DMS 273 (cell line): ENCODE results near the gene CHMP1A.
A peak's percentile ranks its signal among the peaks of the same experiment; 100 is the strongest.
"Not testable (repeated sequence)": the region's sequence is repeated elsewhere in the genome, so short reads cannot be mapped to it uniquely, and the experiment has no call there.

Experiments used
- DNase-seq: peaks from one replicate; lab custom pipeline; 2025; ENCODE audit not compliant: unreplicated experiment; lab: John Stamatoyannopoulos, UW

The CHMP1A gene

DNA sequence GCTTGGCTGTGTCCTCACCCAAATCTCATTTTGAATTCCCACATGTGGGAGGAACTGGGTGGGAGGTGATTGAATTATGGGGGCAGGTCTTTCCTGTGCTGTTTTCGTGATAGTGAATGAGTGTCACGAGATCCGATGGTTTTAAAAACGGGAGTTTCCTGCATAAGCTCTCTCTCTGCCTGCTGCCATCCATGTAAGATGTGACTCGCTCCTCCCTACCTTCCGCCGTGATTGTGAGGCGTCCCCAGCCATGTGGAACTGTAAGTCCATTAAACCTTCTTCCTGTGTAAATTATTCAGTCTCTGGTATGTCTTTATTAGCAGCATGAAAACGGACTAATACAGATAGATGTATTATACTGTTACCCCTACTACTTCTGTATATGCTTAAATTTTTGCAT, 3.7 kb upstream of the CHMP1A start:
- DNase-seq, result no peak

DNA sequence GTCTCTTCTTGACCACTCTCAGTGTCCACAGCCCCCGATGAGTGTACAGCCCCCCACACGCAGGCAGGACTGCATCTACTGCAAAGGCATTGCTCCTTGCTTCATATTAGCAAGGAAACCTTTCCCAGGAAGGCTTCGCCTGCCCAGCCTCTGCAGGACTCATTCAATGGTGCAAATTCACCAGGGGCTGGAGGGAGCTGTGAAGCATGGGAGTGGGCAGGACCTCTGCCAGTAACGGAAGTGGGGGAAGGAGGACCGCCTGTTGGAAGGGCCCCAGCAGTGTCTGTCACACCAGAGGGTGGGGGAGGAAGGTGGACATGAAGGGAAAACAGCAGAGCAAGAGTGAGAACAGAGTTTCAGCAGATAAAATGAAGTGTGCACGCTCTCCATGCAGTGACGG, 2.6 kb upstream of the CHMP1A start:
- DNase-seq, result no peak

DNA sequence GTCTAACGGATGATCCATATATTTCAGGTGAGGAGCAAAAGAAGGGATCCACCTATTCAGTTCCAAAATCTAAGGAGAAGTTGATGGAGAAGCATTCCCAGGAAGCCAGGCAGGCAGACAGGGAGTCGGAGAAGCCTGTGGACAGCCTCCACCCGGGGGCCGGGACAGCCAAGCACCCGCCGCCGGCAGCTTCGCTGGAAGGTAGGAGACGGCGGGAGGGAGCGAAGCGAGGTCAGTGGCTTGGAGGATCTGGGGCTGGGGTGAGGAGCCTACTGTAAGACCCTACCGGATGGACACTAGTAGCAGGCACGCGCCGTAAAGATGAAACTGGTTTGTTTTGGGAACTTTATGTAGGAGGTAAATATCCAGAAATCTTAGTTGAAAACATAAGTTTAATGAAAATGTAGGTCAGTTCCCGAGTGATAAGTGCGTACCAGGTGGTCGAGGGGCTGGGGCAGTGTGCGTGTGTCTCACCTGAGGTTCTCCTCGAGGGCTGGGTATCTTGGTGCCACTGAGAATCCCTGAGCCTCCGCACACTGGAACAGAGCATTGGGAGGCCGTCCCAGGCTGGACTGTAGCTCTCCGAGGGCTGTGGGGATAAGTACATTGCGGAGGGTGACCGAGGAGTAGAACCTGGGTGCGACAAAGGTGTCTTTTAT, 842 bp upstream of the CHMP1A start:
- peak; percentile 66 for DNase-seq

DNA sequence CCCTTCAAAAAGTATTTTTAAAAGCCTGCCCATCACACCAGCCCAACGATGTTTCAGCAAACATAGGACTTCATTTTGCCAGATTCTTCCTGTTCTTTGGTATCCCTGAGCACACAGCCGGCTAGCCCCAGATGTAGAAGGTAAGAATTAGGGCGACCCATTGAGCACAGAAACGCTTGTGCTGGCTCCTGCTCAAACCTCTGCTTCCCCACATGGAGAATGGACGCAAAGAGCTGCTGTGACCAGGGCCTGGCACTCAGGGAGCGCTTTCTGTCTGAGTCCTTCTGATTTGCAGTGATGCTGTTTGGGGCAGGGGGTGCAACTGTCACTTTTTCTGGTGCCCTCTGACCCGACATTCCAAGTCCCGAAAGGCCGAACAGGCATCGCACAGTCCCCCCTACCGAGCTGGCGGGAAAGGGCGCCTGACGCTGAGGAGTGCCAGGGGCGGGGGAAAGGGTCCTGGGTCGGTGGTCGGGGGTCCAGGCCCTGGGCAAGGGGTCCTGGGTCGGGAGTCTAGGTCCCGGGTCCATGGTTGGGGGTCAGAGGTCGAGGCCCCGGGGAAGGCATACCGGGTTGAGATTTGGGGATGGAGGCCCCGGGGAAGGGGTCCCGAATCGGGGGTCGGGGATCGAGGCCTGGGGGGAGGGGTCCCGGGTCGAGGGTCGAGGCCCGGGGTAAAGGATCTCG, 930 bp downstream of the CHMP1A start:
- DNase-seq, result no peak

DNA sequence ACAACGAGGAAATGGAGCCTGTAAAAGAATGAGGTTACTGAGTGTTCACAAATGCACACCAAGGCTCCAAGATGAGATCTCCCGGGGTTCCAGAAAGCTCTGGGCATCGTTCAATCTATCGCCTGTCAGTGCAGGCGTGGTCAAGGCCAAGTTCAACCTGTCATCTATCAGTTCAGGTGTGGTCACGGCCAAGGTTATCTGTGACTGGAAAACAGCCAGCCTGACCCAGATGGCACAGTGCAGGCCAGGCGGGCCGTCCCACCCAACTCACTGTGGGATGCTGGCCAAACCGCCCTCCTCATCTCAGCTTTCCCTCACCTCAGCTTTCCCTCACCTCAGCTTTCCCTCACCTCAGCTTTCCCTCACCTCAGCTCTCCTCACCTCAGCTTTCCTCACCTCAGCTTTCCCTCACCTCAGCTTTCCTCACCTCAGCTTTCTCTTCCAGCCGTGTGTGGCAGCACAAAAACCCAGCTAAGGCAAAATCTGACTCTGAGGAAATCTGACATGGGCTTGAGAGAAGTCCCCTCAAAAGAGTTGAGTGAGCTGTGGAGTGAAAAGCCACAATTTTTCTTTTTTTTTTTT, 2.4 kb downstream of the CHMP1A start:
- no peak for DNase-seq

DNA sequence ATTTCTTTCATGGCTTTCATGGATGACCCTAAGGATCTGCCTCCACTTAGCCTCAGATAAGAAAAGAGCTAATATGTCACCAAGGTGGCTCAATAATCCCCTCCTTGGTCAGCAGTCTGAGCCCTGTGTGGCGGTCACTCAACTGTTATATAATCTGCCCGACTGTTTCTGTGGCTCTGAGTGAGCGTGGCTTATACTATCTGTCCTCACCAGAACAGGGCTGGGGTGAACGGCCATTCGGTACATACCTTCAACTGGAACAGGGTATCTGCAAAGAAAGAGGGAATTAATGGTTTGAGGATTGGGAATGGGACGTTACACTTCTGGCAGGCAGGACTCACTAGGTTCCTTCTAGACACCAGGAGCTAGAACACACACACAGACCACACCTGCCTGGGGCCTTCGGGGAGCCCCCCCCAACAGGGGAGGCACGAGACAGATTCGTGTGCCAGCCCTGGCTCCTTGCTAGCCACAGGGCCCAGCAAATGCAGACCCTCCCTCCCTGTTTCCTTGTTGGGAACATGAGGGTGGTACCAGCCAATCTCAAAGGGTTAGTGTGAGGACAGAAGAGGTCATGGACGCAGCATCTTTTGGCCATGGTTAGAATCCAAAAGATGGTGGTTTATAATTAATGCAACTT, 3.7 kb downstream of the CHMP1A start:
- DNase-seq, result no peak

DNA sequence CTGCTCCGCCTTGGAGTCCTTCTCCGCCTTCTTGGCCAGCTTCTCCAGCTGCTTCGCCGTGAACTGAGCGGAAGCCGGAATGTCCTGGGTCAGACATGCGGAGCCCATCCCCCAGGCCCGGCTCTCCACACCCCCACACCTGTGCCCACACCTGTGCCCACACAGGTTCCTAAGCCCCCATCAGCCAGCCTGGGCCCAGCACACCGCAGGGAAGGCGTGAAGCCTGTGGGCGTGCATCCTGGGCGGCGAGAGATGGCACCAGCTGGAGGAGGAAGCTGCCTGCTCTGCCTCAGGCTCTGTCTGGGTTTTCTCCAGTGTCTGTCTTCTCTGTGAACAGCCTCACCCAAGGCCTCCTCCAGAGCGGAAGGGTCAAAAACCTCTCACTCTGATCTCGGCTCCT, 5.9 kb downstream of the CHMP1A start:
- DNase-seq, result no peak

DNA sequence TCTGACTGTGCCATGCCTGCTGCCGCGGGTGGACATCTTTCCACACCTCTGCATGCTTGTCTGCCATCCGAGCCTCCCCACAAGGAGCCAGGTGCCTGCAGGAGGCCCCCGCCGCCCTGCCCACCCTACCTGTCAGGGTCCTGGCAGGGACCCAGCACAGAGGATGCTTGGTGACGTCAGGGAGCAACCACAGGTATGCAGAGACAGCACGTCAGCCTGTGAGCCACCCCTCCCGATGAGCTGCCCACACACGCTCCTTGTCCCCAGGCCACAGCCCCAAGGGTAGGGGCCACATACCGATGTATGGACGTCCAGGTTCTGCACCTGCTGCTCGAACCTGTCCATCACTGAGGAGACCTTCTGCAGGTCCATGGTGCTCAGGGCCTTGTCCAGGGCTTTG, 10.6 kb downstream of the CHMP1A start:
- DNase-seq, result no peak

DNA sequence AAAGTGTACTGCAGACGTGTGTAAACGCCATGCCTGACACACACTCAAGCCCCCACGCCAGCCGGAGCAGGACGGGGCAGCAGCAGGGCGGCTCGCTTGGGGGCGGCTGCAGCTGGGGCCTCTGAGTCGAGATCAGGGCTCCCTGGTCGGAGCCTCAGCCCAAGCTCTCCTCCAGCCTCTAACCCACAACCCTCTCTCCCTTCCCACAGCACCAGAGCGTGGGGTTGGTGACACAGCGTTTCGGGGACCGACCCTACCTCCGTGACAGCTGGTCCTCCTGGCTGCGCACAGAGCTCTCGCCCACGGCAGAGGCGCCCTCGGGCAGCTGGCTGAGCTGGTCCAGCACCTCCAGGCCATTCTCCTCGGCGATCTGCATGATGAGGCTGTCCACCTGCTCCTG, 11.2 kb downstream of the CHMP1A start:
- DNase-seq, result no peak

DNA sequence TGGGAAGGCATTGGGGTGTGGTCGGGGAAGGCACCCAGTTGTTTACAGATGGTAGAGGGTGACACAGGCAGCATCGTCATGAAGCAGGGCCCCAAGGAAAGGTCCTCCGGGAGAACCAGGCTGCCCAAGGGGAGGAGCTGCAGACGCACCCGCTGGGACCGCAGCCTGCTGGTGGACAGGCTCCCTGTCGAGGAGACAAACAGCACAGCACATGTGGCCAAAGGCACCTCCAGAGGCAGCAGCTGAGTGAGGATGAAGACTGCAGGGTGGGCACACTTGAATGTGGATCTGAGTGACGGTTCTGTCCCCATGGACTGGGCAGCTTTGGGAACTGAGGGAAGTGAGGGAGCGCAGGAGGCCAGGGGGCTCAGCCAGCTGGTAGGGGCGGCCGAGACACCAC, 12.4 kb downstream of the CHMP1A start:
- DNase-seq, result no peak

DNA sequence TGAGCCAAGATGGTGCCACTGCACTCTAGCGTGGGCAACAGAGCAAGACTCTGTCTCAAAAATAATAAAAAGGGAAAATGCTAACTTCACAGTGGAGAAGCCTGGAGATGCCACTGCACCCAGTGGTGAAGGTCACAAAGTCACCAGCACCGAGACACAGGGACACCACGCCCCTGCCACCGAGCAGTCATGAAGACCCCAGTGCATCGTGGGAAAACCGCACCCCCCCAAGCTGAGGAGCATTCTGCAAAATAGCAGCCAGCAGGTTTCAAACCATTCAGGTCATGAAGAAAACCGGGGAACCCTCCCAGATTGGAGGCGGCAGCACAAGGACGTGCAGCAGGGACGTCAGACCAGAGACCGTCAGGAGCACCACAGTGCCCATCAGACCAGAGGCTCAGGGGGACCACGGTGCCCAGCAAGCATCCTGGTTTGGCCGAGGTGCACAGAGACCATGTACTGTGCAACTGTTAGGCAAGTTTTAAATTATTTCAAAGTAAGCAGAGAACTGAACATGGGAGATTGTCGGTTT, 13.7 kb downstream of the CHMP1A start:
- DNase-seq, result no peak

DNA sequence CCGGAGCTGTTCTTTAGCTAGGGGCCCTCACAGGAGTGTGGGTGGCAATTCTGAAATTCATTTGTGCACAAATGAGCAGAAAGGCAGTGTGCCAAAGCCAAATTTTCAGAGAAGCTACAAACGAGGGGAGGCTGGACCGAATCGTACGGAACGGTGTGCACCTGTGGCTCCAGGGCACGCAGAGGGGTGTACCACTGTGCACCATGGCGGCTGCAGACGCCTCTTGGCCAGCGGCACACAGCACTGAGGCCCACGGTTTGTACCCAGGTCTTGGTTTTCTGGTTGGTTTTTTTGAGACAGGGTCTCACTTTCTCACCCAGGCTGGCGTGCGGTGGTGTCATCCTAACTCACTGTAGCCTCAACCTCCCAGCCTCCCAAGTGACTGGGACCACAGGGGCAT, 14.9 kb downstream of the CHMP1A start:
- peak; percentile 36 for DNase-seq

DNA sequence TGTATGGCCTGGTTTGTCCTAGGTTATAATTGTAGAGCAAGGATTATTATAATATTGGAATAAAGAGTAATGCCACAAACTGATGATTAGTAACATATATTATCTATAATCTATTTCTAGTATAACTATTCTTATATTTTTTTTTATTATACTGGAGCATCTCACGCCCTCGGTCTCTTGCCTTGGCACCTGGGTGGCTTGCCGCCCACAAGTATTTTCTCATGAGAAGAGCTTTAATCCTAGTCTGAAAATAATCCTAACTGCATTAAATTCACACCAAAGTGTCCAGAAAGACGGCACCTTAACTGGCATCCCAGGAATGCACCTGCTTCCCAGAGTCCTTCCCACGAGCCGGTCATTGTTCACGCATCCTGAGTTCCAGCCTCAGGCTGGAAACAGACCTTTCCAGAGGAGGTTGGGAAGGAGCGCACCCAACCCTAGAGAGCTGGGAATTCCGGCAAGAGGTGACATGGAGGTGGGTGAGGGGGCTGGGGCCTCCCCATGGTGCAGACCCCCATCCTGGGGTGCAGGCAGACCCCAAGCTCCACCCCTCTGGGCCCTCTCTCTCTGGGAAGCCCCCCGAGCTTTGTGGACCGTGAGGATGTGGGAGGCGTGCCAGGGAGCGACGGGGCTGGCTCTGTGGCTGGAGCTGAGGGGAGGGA, 15.9 kb downstream of the CHMP1A start:
- DNase-seq, result no peak

DNA sequence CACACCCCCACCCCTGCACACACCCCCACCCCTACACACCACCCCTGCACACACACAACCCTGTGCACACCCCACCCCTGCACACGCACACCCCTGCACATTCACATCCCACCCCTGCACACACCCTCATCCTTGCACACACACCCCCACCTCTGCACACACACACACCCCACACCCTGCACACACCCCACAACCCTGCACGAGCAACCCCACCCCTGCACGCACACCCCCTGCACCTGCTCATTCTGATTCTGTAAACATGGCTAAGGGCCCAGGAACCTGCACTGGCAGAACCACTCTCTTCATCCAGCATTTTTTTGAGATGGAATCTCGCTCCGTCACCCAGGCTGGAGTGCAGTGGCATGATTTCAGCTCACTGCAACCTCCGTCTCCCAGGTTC, 18.1 kb downstream of the CHMP1A start:
- no peak for DNase-seq

DNA sequence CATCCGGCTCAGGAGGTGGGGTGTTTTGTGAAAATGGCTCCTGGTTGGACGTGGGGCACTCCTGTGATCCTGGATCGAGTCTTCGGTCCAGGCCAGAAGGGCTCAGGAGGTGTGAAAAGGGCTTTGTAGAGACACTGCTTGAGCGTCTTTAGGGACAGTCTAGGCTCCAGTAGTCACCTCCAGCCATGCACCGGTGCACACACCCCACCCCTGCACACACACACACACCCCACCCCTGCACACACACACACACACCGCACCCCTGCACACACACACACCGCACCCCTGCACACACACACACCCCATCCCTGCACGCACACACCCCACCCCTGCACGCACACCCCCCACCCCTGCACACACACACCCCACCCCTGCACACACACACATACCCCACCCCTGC, 19.1 kb downstream of the CHMP1A start:
- peak; percentile 40 for DNase-seq

DNA sequence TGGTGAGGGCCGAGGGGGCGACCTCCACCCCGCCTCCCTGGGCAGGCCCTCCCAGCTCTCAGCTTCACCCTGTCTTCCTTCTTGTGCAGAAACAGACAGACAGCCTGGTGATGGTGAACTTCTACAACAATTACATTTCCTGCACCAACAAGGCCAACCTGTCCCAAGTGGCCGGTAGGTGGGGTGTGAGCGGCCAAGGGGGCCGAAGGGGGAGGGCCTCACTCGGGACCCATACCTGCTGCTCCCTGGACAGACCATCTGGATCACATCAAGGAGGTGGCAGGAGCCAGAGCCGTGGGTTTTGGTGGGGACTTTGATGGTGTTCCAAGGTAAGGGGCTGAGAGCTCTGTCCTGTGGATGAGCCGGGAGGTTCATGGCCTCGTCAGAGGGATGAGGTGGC, 20.1 kb downstream of the CHMP1A start:
- DNase-seq, result no peak

DNA sequence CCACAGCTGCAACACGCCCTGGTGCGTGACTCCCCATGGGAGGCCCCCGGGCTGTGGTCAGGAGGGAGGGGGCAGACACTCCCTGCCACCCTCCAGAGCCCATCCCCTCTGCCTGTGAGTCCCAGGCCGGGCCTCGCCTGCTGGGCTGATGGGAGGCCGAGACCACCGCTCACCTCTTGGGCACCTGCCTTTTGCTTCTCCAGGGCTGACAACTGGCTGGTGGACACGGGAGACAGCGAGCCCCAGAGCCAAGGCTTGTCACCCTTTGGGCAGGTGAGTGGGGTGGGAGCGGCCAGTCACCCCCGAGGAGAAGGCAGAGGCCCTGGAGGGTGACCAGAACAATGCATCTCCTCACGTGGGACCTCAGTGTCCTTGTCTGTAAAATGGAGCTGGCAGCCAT, 20.8 kb downstream of the CHMP1A start:
- no peak for DNase-seq

DNA sequence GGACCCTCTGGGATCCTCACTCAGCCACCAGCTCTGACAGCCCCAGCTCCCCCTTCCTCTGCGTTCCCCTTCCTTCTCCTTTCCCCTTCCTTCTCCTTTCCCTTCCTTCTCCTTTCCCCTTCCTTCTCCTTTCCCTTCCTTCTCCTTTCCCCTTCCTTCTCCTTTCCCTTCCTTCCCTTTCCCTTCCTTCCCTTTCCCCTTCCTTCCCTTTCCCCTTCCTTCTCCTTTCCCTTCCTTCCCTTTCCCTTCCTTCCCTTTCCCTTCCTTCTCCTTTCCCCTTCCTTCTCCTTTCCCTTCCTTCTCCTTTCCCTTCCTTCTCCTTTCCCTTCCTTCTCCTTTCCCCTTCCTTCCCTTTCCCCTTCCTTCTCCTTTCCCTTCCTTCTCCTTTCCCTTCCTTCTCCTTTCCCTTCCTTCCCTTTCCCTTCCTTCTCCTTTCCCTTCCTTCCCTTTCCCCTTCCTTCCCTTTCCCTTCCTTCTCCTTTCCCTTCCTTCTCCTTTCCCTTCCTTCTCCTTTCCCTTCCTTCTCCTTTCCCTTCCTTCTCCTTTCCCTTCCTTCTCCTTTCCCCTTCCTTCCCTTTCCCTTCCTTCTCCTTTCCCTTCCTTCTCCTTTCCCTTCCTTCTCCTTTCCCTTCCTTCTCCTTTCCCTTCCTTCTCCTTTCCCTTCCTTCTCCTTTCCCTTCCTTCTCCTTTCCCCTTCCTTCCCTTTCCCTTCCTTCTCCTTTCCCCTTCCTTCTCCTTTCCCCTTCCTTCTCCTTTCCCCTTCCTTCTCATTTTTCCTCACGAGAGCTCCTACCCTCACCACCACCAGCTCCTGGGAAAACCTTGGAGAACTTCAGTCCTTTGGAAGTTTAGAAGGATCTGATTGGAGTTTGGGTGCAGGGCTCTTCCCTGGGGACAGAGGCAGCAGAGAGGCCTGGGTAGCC, 22.8 kb downstream of the CHMP1A start:
- DNase-seq, result not testable (repeated sequence)

DNA sequence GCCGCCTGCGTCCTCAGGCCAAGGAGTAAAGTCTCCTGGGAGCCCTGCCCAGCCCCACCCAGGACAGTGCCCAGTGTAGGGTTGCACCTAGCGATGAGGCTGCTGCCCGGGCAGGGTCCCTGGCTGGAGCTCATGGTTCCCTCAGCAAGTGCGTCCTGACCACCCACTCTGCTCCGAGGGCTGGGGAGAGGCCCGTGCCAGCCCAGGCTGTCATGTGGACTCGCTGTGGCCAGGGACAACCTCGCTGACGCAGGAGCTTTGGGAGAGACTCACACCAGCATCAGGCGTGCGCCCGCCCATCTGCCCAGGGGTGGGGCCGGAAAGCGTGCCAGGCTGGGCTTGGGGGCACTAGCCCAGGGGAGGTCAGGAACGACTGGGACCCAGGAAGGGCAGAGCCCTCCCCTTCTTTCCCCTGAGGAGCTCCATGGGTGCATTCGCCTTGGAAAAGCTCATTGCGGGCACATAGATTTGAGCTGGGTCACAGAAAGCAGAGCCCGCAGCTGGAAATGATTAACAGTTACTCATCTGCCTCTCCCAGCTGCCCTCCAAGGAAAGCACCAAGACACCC, 24.4 kb downstream of the CHMP1A start:
- peak; percentile 66 for DNase-seq
